H1 (cell line): ENCODE results near the gene TUBGCP5.
"Not testable (repeated sequence)": the region's sequence is repeated elsewhere in the genome, so short reads cannot be mapped to it uniquely, and the experiment has no call there.

Experiments
- BRCA1 ChIP-seq: IDR thresholded peaks from 2 replicates; pipeline ENCODE4 v1.6.1; 2012; ENCODE audit warnings: low read depth, low read length, improper control_type of control experiment
- CEBPB ChIP-seq: IDR thresholded peaks from 2 replicates; pipeline ENCODE4 v1.6.1; 2012; ENCODE audit warnings: low read depth, low read length
- KDM1A ChIP-seq: fragments of 200-600, 300-600 bp; sonication (generic); IDR thresholded peaks from 2 replicates; pipeline ENCODE4 v1.7.1; 2016; ENCODE audit warnings: mild to moderate bottlenecking, low read length, borderline replicate concordance
- KDM5A ChIP-seq: fragments of 200-600 bp; IDR thresholded peaks from 2 replicates; pipeline ENCODE4 v1.7.1; 2012; ENCODE audit warnings: mild to moderate bottlenecking, low read length, inconsistent platforms, mixed read lengths
- SRF ChIP-seq: IDR thresholded peaks from 2 replicates; pipeline ENCODE4 v1.6.1; 2011; ENCODE audit warnings: mild to moderate bottlenecking, low read depth, low read length, moderate library complexity
- TF ChIP-seq, protein P1 (sequence below), 3 experiments: IDR thresholded peaks; 1 replicate in 2 of 3; 2 replicates in 1 of 3; pipeline versions ENCODE4 v1.5.1 to v1.6.1; 2011; ENCODE audit warnings: low read length in 3 of 3, mild to moderate bottlenecking in 3 of 3, inconsistent platforms in 2 of 3, low read depth in 1 of 3, moderate library complexity in 1 of 3; ENCODE audit not compliant: insufficient read depth in 1 of 3; ENCODE audit errors: control extremely low read depth in 1 of 3

GRCh38 chr15:23048572-23049282 is 9.4 kb upstream of the TUBGCP5 start:
- not testable (repeated sequence) for TF ChIP-seq CEBPB, KDM1A, SRF, KDM5A, BRCA1
- TF ChIP-seq, protein P1, sequence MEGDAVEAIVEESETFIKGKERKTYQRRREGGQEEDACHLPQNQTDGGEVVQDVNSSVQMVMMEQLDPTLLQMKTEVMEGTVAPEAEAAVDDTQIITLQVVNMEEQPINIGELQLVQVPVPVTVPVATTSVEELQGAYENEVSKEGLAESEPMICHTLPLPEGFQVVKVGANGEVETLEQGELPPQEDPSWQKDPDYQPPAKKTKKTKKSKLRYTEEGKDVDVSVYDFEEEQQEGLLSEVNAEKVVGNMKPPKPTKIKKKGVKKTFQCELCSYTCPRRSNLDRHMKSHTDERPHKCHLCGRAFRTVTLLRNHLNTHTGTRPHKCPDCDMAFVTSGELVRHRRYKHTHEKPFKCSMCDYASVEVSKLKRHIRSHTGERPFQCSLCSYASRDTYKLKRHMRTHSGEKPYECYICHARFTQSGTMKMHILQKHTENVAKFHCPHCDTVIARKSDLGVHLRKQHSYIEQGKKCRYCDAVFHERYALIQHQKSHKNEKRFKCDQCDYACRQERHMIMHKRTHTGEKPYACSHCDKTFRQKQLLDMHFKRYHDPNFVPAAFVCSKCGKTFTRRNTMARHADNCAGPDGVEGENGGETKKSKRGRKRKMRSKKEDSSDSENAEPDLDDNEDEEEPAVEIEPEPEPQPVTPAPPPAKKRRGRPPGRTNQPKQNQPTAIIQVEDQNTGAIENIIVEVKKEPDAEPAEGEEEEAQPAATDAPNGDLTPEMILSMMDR (IDR thresholded peaks at IDR 0.05; ENCODE audit: control extremely low read depth in 1 of 3, insufficient read depth in 1 of 3, low read depth in 1 of 3, low read length in 3 of 3): not testable (repeated sequence)
